Fibroblast of the aortic adventitia (primary cell): ENCODE measurements around the gene CSRNP2. TPM values are rescaled to one million over a fixed set of nuclear protein-coding genes. Genes with fewer than 3 reads are reported as not detected.

Experiments used
- DNase-seq: peaks from one replicate; pipeline ENCODE4 v3.0.0-alpha.2; 2010; ENCODE audit warnings: low read depth
- H3K4me3 ChIP-seq: 2 replicates; pipeline ENCODE4 v1.5.1; 2011; ENCODE audit warnings: low read depth, mild to moderate bottlenecking, control low read depth, low read length, moderate library complexity
- CTCF ChIP-seq: IDR thresholded peaks from 2 replicates; pipeline ENCODE4 v1.5.1; 2011; ENCODE audit warnings: mild to moderate bottlenecking, low read length, control low read depth, inconsistent platforms; ENCODE audit not compliant: insufficient read depth
- total RNA-seq: library from RNA; depleted of rRNA; stranded (reverse); fragments of >200 nt; gene quantifications from 2 replicates; pipeline ENCODE4 v1.2.3, GENCODE V29; 2012; ENCODE audit warnings: low replicate concordance

CSRNP2 gene
- 19.1 and 42.4 TPM in 2 replicates for total RNA-seq

- H3K4me3 ChIP-seq, result peak within 1 kb of the TSS; percentile 87
- peak; percentile 94 for DNase-seq
- peak; percentile 1 for TF ChIP-seq CTCF
These were observed at the start of gene CSRNP2 for GRCh38 chr12:51083126-51083833. TSS of gene CSRNP2 (minus strand) at chr12:51083596. CDS start at chr12:51076561, 7,035 bp downstream.

GRCh38 chr12:51132693-51133092, 49.3 kb upstream of the CSRNP2 start:
- H3K4me3 ChIP-seq, result no peak overlapping the region
- no peak for TF ChIP-seq CTCF
- DNase-seq, result no peak

- TF ChIP-seq CTCF, result no peak
- H3K4me3 ChIP-seq, result no peak overlapping the region
- DNase-seq, result no peak
These were observed 48.5 kb upstream of the CSRNP2 start for GRCh38 chr12:51131745-51132521.

GRCh38 chr12:51128919-51129318, 45.5 kb upstream of the CSRNP2 start:
- no peak overlapping the region for H3K4me3 ChIP-seq
- no peak for DNase-seq
- no peak for TF ChIP-seq CTCF

GRCh38 chr12:51127050-51127729, 43.8 kb upstream of the CSRNP2 start:
- DNase-seq, result peak; percentile 29
- no peak for TF ChIP-seq CTCF
- H3K4me3 ChIP-seq, result no peak overlapping the region

GRCh38 chr12:51126297-51126696, 42.9 kb upstream of the CSRNP2 start:
- H3K4me3 ChIP-seq, result no peak overlapping the region
- no peak for DNase-seq
- TF ChIP-seq CTCF, result no peak
